Peyer's patch (tissue), 4 donors: ENCODE results near the gene MRPL34.

Experiments
- POLR2A ChIP-seq, 2 donors: fragments of 450-650 bp; IDR thresholded peaks; one replicate each; pipeline ENCODE4 v1.5.1; 2017; ENCODE audit warnings: antibody characterized with exemption in 2 of 2, mild to moderate bottlenecking in 2 of 2, moderate library complexity in 2 of 2
- TF ChIP-seq, protein P1 (sequence below), 6 experiments: fragments of 450-650 bp in 4 of 6; fragments of 200-600 bp in 2 of 6; sonication (generic) in 1 of 6; IDR thresholded peaks; one replicate each; pipeline ENCODE4 v1.5.1; 2017 to 2019; ENCODE audit warnings: antibody characterized with exemption in 6 of 6, mild to moderate bottlenecking in 3 of 6, moderate library complexity in 1 of 6

DNA sequence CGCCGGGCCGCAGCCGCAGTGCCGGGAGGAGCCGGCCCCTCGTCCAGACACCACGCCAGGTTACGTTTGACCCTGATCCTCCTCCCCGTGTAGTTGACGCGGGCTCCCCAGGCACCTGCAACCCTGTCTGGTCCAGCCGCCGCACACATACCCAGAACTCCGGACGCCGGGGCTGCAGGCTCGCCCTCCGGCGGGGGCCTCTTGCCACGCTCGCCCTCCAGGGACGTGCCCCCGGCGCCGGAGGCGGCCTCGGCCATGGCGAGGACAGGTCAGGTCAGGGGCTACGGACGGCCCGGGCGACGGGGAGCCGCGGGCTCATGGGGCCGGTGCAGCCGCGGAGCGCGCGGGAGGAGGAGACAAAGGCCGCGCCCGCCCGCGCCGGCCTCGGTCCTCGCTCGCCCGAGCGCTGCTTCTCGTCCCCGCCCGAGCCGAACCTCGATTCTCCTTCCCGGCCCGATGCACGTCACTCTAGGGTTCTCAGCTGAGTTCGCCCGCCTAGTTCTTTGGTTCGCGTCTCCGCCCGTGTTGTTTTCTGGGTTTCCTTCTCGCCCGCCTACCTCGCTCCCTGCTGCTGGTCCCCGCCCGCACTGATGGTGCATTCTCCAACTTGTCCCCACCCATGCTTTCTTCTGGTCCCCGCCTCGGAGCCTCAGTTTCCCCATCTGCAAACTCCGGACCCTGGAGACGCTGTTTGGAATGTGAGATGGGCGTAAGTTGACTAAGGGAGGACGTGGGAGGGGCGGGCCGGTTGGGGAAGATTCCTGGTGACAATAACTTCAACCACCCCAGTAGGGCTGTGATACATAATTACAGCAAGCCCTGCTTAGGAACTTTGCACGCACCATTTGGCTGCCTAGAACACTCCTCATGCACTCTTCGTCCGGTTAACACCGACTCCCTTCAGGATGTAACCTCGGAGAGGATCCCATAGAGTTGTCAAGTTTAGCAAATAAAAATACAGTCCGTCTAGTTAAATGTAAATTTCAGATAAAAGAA lies 29.0 kb downstream of the MRPL34 start, which contains the start of gene ANO8:
- TF ChIP-seq, protein P1, sequence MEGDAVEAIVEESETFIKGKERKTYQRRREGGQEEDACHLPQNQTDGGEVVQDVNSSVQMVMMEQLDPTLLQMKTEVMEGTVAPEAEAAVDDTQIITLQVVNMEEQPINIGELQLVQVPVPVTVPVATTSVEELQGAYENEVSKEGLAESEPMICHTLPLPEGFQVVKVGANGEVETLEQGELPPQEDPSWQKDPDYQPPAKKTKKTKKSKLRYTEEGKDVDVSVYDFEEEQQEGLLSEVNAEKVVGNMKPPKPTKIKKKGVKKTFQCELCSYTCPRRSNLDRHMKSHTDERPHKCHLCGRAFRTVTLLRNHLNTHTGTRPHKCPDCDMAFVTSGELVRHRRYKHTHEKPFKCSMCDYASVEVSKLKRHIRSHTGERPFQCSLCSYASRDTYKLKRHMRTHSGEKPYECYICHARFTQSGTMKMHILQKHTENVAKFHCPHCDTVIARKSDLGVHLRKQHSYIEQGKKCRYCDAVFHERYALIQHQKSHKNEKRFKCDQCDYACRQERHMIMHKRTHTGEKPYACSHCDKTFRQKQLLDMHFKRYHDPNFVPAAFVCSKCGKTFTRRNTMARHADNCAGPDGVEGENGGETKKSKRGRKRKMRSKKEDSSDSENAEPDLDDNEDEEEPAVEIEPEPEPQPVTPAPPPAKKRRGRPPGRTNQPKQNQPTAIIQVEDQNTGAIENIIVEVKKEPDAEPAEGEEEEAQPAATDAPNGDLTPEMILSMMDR (IDR thresholded peaks at IDR 0.05) = no peak
- TF ChIP-seq POLR2A (IDR thresholded peaks at IDR 0.05) = peak in 1 of 2 donors; percentile 71
